Epithelial cell of prostate (primary cell): ENCODE measurements around the gene ATP6V1C2.

Experiments
- DNase-seq: peaks from one replicate; pipeline ENCODE4 v3.0.0-alpha.2; 2011; ENCODE audit warnings: low read depth, low spot score
- H3K27ac ChIP-seq: fragments of 450-650 bp; 2 replicates; pipeline ENCODE4 v1.5.1; 2017; ENCODE audit warnings: mild to moderate bottlenecking

ATP6V1C2 gene

GRCh38 chr2:10722252-10722825 lies 909 bp downstream of the ATP6V1C2 start:
- no peak for DNase-seq

GRCh38 chr2:10732924-10733565 lies 11.6 kb downstream of the ATP6V1C2 start:
- DNase-seq: no peak
- H3K27ac ChIP-seq: no peak overlapping the region

More at GRCh38 chr2:10722252-10722825, 909 bp downstream of the ATP6V1C2 start:
- H3K27ac ChIP-seq: no peak overlapping the region

- no peak for DNase-seq
Observed at GRCh38 chr2:10733566-10733925, 12.1 kb downstream of the ATP6V1C2 start.

GRCh38 chr2:10733980-10734379 lies 12.6 kb downstream of the ATP6V1C2 start:
- H3K27ac ChIP-seq: no peak overlapping the region
- no peak for DNase-seq

More at GRCh38 chr2:10733566-10733925, 12.1 kb downstream of the ATP6V1C2 start:
- H3K27ac ChIP-seq: no peak overlapping the region

GRCh38 chr2:10738192-10738591 lies 16.8 kb downstream of the ATP6V1C2 start:
- H3K27ac ChIP-seq: no peak overlapping the region
- DNase-seq: no peak

- no peak for DNase-seq
- no peak overlapping the region for H3K27ac ChIP-seq
Observed at GRCh38 chr2:10740226-10740625, 18.8 kb downstream of the ATP6V1C2 start.

GRCh38 chr2:10741139-10741538 lies 19.7 kb downstream of the ATP6V1C2 start:
- no peak overlapping the region for H3K27ac ChIP-seq

GRCh38 chr2:10742666-10743065 lies 21.2 kb downstream of the ATP6V1C2 start:
- DNase-seq: no peak
- no peak overlapping the region for H3K27ac ChIP-seq

More at GRCh38 chr2:10741139-10741538, 19.7 kb downstream of the ATP6V1C2 start:
- no peak for DNase-seq

GRCh38 chr2:10750610-10751009 lies 29.2 kb downstream of the ATP6V1C2 start:
- no peak for DNase-seq
- no peak overlapping the region for H3K27ac ChIP-seq

- DNase-seq: no peak
- H3K27ac ChIP-seq: no peak overlapping the region
Observed at GRCh38 chr2:10752236-10752635, 30.8 kb downstream of the ATP6V1C2 start.

- no peak for DNase-seq
- H3K27ac ChIP-seq: no peak overlapping the region
Observed at GRCh38 chr2:10753156-10753555, 31.7 kb downstream of the ATP6V1C2 start.

- DNase-seq: no peak
- no peak overlapping the region for H3K27ac ChIP-seq
Observed at GRCh38 chr2:10753876-10754275, 32.4 kb downstream of the ATP6V1C2 start.

GRCh38 chr2:10755621-10756020 lies 34.2 kb downstream of the ATP6V1C2 start:
- DNase-seq: no peak
- no peak overlapping the region for H3K27ac ChIP-seq

- no peak overlapping the region for H3K27ac ChIP-seq
- no peak for DNase-seq
Observed at GRCh38 chr2:10757814-10758286, 36.4 kb downstream of the ATP6V1C2 start.

GRCh38 chr2:10759151-10759714 lies 37.8 kb downstream of the ATP6V1C2 start:
- H3K27ac ChIP-seq: no peak overlapping the region
- no peak for DNase-seq

- no peak for DNase-seq
- no peak overlapping the region for H3K27ac ChIP-seq
Observed at GRCh38 chr2:10760794-10761504, 39.5 kb downstream of the ATP6V1C2 start.

GRCh38 chr2:10761591-10761990 lies 40.2 kb downstream of the ATP6V1C2 start:
- H3K27ac ChIP-seq: no peak overlapping the region
- no peak for DNase-seq

- no peak overlapping the region for H3K27ac ChIP-seq
- DNase-seq: no peak
Observed at GRCh38 chr2:10762651-10763460, 41.4 kb downstream of the ATP6V1C2 start.

- no peak overlapping the region for H3K27ac ChIP-seq
- no peak for DNase-seq
Observed at GRCh38 chr2:10763461-10763800, 42.0 kb downstream of the ATP6V1C2 start.

- no peak for DNase-seq
- no peak overlapping the region for H3K27ac ChIP-seq
Observed at GRCh38 chr2:10764096-10764785, 42.8 kb downstream of the ATP6V1C2 start.
